PC-9 (cell line): Measurements from ENCODE around the gene CFAP68.

Experiments used
- CTCF ChIP-seq: fragments of 200-600 bp; sonication (generic); conservative IDR thresholded peaks from 2 replicates; pipeline ENCODE4 v1.6.1; 2017; ENCODE audit warnings: mixed run types, antibody characterized with exemption, mild to moderate bottlenecking, moderate library complexity
- EZH2 ChIP-seq: fragments of 200-600 bp; sonication (generic); IDR thresholded peaks from 2 replicates; pipeline ENCODE4 v1.8.0; 2017; ENCODE audit warnings: antibody characterized with exemption, low read depth

GRCh38 chr11:111838054-111838453 lies 41.3 kb upstream of the CFAP68 start:
- TF ChIP-seq CTCF: no peak
- TF ChIP-seq EZH2: no peak
